Keratinocyte (primary cell): Measurements from ENCODE around the gene PAPOLB. TPM values are rescaled to one million over a fixed set of nuclear protein-coding genes. Genes with fewer than 3 reads are reported as not detected.

Source experiments
- DNase-seq: peaks from one replicate; pipeline ENCODE4 v3.0.0-alpha.2; 2011; ENCODE audit warnings: low read depth, missing footprints, low spot score
- FAIRE-seq: peaks from 2 replicates; lab custom pipeline; 2011; peaks lifted over from hg19 to GRCh38; lab: Jason Lieb, UNC
- H2AFZ ChIP-seq: 2 replicates; pipeline ENCODE4 v1.6.0; 2012; ENCODE audit warnings: low read length, control low read depth, inconsistent platforms; ENCODE audit not compliant: control insufficient read depth
- H3K27ac ChIP-seq: 2 replicates; pipeline ENCODE4 v1.5.1; 2011; ENCODE audit warnings: low read length; ENCODE audit not compliant: control insufficient read depth, insufficient read depth
- H3K27me3 ChIP-seq: 3 replicates; pipeline ENCODE4 v1.6.0; 2011; ENCODE audit warnings: low read length; ENCODE audit not compliant: control insufficient read depth, insufficient read depth; ENCODE audit errors: extremely low read depth
- H3K36me3 ChIP-seq, 2 experiments: 2 replicates in 1 of 2; 3 replicates in 1 of 2; pipeline ENCODE4 v1.5.1; 2011; ENCODE audit warnings: low read length in 2 of 2, mild to moderate bottlenecking in 1 of 2; ENCODE audit not compliant: control insufficient read depth in 2 of 2, insufficient read depth in 2 of 2; ENCODE audit errors: extremely low read depth in 1 of 2
- H3K4me1 ChIP-seq: 3 replicates; pipeline ENCODE4 v1.5.1; 2011; ENCODE audit warnings: low read length; ENCODE audit not compliant: control insufficient read depth, insufficient read depth; ENCODE audit errors: extremely low read depth
- H3K4me2 ChIP-seq: 3 replicates; pipeline ENCODE4 v1.6.0; 2011; ENCODE audit warnings: low read depth, low read length; ENCODE audit not compliant: control insufficient read depth, insufficient read depth; ENCODE audit errors: extremely low read depth
- H3K4me3 ChIP-seq, 3 experiments: fragments of 200-600 bp in 1 of 3; sonication (generic) in 1 of 3; 2 replicates in 2 of 3; 3 replicates in 1 of 3; pipeline ENCODE4 v1.5.1; 2011 to 2016; ENCODE audit warnings: low read length in 3 of 3, mild to moderate bottlenecking in 3 of 3, control low read depth in 2 of 3, inconsistent platforms in 1 of 3, low read depth in 1 of 3, mixed read lengths in 1 of 3, mixed run types in 1 of 3, moderate library complexity in 1 of 3; ENCODE audit not compliant: control insufficient read depth in 2 of 3, insufficient read depth in 2 of 3; ENCODE audit errors: extremely low read depth in 1 of 3
- H3K79me2 ChIP-seq: 2 replicates; pipeline ENCODE4 v1.6.0; 2012; ENCODE audit warnings: low read length; ENCODE audit not compliant: control insufficient read depth, insufficient read depth
- H3K9ac ChIP-seq: 3 replicates; pipeline ENCODE4 v1.6.0; 2011; ENCODE audit warnings: low read length; ENCODE audit not compliant: control insufficient read depth, insufficient read depth; ENCODE audit errors: extremely low read depth
- H3K9me1 ChIP-seq: 3 replicates; pipeline ENCODE4 v1.6.0; 2011; ENCODE audit warnings: low read length; ENCODE audit not compliant: control insufficient read depth, insufficient read depth; ENCODE audit errors: extremely low read depth
- H3K9me3 ChIP-seq: 2 replicates; pipeline ENCODE4 v1.5.1; 2012; ENCODE audit warnings: low read depth, low read length; ENCODE audit not compliant: control insufficient read depth
- H4K20me1 ChIP-seq: 3 replicates; pipeline ENCODE4 v1.6.0; 2011; ENCODE audit warnings: low read length; ENCODE audit not compliant: control insufficient read depth, insufficient read depth; ENCODE audit errors: extremely low read depth
- EZH2 ChIP-seq: IDR thresholded peaks from one replicate; pipeline ENCODE4 v1.6.1; 2012; ENCODE audit warnings: inconsistent platforms, mild to moderate bottlenecking, low read length, moderate library complexity
- dilution Hi-C: fragments of 300-500 bp; cut with MboI; formaldehyde crosslinking; loops from one replicate; pipeline ENCODE4 v1.7.0; 2020; ENCODE audit warnings: low sequenced_read_pairs; ENCODE audit not compliant: extremely low pct_ligation_motif_present
- polyA plus RNA-seq, 5 experiments: library from polyadenylated mRNA; depleted of rRNA in 3 of 5; stranded (reverse) in 3 of 5; stranded (forward) in 1 of 5; unstranded in 1 of 5; fragments of >200 nt; gene quantifications; 1 replicate in 1 of 5; 2 replicates in 3 of 5; 3 replicates in 1 of 5; pipeline versions ENCODE4 v1.2.1 to v1.2.3, GENCODE V29; 2011 to 2012; ENCODE audit warnings: missing spikeins in 2 of 5, low read depth in 1 of 5, low replicate concordance in 1 of 5
- TF ChIP-seq, protein P1 (sequence below), 3 experiments: IDR thresholded peaks in 1 of 3; conservative IDR thresholded peaks in 1 of 3; optimal IDR thresholded peaks in 1 of 3; 2 replicates in 2 of 3; 3 replicates in 1 of 3; pipeline versions ENCODE3 to v1.5.1; 2011; ENCODE audit warnings: low read length in 3 of 3, mild to moderate bottlenecking in 3 of 3, moderate library complexity in 2 of 3, control low read depth in 1 of 3, inconsistent platforms in 1 of 3; ENCODE audit not compliant: insufficient read depth in 2 of 3; ENCODE audit errors: extremely low read depth in 1 of 3

Gene PAPOLB
- polyA plus RNA-seq, 1 donor (not counting 4 experiments of a cell fraction or from before 2014, with no cell fraction given): not detected

DNA sequence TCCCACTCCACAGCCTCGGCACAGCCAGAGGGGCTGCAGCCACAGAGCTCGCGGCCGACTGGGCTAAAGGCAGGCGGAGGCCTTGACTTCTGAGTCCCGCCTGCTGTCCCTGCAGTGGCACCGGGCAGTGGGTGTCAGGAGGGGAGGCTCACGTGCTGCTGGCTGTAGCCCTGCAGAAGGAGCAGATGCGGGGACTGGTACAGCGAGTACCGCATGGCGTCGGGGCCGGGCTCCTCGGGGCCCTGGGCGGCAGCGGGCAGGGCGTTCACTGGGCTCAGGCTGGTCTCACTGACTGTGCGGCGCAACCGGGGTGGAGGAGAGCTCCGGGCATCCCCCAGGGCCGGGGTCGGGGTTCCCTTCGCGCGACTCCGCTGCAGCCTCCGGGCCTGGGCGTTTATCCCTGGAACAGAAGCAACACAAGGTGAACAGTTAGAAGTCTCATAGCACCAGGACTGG is 25.6 kb downstream of the PAPOLB start:
- H3K27me3 ChIP-seq: no peaks in the 10 kb centered on the region
- dilution Hi-C loops: no loop called here
- no peaks in the 10 kb centered on the region for H3K9me1 ChIP-seq
- TF ChIP-seq, protein P1, sequence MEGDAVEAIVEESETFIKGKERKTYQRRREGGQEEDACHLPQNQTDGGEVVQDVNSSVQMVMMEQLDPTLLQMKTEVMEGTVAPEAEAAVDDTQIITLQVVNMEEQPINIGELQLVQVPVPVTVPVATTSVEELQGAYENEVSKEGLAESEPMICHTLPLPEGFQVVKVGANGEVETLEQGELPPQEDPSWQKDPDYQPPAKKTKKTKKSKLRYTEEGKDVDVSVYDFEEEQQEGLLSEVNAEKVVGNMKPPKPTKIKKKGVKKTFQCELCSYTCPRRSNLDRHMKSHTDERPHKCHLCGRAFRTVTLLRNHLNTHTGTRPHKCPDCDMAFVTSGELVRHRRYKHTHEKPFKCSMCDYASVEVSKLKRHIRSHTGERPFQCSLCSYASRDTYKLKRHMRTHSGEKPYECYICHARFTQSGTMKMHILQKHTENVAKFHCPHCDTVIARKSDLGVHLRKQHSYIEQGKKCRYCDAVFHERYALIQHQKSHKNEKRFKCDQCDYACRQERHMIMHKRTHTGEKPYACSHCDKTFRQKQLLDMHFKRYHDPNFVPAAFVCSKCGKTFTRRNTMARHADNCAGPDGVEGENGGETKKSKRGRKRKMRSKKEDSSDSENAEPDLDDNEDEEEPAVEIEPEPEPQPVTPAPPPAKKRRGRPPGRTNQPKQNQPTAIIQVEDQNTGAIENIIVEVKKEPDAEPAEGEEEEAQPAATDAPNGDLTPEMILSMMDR (optimal IDR thresholded peaks at IDR 0.05 in 1 of 3, IDR thresholded peaks at IDR 0.05 in 1 of 3, conservative IDR thresholded peaks at IDR 0.05 in 1 of 3; ENCODE audit: extremely low read depth in 1 of 3, insufficient read depth in 2 of 3, low read length in 3 of 3): no peak
- TF ChIP-seq EZH2: no peak
- H3K9me3 ChIP-seq: no peaks in the 10 kb centered on the region
- no peak overlapping the region for H2AFZ ChIP-seq
- H3K27ac ChIP-seq: no peak overlapping the region
- H3K9ac ChIP-seq: no peak overlapping the region
- no peaks in the 10 kb centered on the region for H3K79me2 ChIP-seq
- DNase-seq (no peak), FAIRE-seq (no peak)
- no peaks in the 10 kb centered on the region for H4K20me1 ChIP-seq
- H3K4me1 ChIP-seq: no peaks in the 10 kb centered on the region
- H3K36me3 ChIP-seq: no peaks in the 10 kb centered on the region
- no peak overlapping the region for H3K4me3 ChIP-seq
- no peak overlapping the region for H3K4me2 ChIP-seq

DNA sequence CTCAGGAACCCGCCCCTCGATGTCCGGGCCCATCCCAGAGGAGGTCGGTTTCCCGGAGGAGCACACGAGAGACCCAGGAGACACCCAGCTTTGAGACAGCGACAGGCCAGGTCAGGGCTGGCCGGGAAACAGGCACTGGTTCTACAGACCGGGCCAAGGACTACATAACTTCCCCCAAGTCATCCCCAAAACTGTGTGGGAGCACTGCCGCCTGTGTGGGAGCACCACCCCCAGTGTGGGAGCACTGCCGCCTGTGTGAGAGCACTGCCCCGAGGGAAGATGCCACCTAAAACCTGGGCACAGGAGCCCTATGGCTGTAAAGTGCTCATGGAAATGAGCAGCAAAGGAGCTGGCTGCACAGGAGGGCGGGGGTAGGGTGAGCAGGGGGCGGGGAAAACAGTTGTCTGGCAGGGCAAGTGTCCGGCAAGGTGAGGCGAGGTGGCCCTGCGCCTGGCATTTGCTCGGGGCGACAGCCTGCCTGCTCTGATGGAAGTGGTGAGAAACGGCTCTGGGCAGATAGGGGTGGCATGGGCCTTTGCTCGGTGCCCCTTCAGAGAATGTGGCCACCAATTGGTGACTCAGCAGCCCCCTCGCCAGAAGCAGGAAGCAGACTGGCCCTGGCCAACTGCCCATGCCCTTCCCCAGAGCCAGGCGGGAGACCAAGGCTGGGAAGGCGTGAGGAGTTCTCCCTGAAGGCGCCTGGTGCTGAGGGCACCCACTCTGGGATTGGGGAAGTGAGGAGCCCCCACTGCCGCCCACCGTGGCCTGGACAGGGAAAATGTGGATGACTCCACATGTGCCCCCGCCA is 26.2 kb downstream of the PAPOLB start:
- Histone ChIP-seq H3K4me1 (no peaks in the 10 kb centered on the region), H2AFZ (no peak overlapping the region), H3K79me2 (no peaks in the 10 kb centered on the region), H3K9ac (no peak overlapping the region), H4K20me1 (no peaks in the 10 kb centered on the region), H3K9me1 (no peaks in the 10 kb centered on the region), H3K9me3 (no peaks in the 10 kb centered on the region), H3K36me3 (no peaks in the 10 kb centered on the region), H3K27me3 (no peaks in the 10 kb centered on the region), H3K4me3 (no peak overlapping the region), H3K27ac (no peak overlapping the region), H3K4me2 (no peak overlapping the region)
- DNase-seq (no peak), FAIRE-seq (no peak)
- dilution Hi-C loops: no loop called here
- no peak for TF ChIP-seq EZH2
- TF ChIP-seq, protein P1 (optimal IDR thresholded peaks at IDR 0.05 in 1 of 3, IDR thresholded peaks at IDR 0.05 in 1 of 3, conservative IDR thresholded peaks at IDR 0.05 in 1 of 3; ENCODE audit: extremely low read depth in 1 of 3, insufficient read depth in 2 of 3, low read length in 3 of 3): no peak
